OCI-LY3 (cell line): Measurements from ENCODE around the gene TUBB4B.

Experiments used
- EZH2phosphoT487 ChIP-seq: fragments of 200-600 bp; shearing (Covaris generic); IDR thresholded peaks from 2 replicates; pipeline ENCODE4 v1.6.1; 2018; ENCODE audit warnings: antibody characterized with exemption, mixed run types, low read depth
- TF ChIP-seq, protein P1 (sequence below): fragments of 200-600, 300-600 bp; sonication (generic); IDR thresholded peaks from 2 replicates; pipeline ENCODE4 v1.5.1; 2014; ENCODE audit warnings: antibody characterized with exemption, low read length, low read depth

DNA sequence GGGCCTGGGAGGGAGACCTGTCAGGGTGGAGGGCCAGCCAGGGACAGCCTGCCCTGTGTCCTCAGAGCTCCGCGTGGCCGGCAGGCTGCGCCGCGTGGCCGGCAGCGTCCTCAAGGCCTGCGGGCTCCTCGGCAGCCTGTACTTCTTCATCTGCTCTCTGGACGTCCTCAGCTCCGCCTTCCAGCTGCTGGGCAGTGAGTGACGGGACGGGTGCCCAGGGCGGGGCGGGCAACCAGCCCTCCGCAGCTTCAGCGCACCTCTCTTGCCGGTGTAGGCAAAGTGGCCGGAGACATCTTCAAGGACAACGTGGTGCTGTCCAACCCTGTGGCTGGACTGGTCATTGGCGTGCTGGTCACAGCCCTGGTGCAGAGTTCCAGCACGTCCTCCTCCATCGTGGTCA, 8.6 kb upstream of the TUBB4B start:
- TF ChIP-seq, protein P1, sequence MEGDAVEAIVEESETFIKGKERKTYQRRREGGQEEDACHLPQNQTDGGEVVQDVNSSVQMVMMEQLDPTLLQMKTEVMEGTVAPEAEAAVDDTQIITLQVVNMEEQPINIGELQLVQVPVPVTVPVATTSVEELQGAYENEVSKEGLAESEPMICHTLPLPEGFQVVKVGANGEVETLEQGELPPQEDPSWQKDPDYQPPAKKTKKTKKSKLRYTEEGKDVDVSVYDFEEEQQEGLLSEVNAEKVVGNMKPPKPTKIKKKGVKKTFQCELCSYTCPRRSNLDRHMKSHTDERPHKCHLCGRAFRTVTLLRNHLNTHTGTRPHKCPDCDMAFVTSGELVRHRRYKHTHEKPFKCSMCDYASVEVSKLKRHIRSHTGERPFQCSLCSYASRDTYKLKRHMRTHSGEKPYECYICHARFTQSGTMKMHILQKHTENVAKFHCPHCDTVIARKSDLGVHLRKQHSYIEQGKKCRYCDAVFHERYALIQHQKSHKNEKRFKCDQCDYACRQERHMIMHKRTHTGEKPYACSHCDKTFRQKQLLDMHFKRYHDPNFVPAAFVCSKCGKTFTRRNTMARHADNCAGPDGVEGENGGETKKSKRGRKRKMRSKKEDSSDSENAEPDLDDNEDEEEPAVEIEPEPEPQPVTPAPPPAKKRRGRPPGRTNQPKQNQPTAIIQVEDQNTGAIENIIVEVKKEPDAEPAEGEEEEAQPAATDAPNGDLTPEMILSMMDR, result no peak
- TF ChIP-seq EZH2phosphoT487, result no peak
